ENCODE measurements around the gene ARID1B.
"Not testable (repeated sequence)": the region's sequence is repeated elsewhere in the genome, so short reads cannot be mapped to it uniquely, and the experiment has no call there.

The ARID1B gene

DNA sequence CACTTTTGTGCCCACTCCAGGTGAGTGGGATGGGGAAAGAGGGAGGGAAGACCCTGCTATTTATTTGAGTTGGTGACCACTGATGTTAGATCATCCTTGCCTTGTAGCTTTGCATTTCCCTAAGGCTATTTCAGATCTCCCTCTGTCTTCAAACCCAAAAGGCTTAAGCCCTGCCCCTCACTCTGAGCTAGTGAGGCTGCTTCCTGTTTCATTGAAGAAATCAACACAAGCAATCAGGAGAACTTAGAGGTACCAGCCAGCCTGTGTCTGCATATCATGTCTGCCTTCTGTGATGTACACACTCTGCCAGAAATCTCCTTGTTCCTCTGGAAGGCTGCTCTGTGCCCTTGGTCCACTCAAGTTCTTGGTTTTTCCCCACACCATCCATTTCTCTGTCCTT is 135.3 kb downstream of the ARID1B start:
- no peak for DNase-seq

GRCh38 chr6:156914181-156914580 is 137.0 kb downstream of the ARID1B start:
- no peak for DNase-seq

DNA sequence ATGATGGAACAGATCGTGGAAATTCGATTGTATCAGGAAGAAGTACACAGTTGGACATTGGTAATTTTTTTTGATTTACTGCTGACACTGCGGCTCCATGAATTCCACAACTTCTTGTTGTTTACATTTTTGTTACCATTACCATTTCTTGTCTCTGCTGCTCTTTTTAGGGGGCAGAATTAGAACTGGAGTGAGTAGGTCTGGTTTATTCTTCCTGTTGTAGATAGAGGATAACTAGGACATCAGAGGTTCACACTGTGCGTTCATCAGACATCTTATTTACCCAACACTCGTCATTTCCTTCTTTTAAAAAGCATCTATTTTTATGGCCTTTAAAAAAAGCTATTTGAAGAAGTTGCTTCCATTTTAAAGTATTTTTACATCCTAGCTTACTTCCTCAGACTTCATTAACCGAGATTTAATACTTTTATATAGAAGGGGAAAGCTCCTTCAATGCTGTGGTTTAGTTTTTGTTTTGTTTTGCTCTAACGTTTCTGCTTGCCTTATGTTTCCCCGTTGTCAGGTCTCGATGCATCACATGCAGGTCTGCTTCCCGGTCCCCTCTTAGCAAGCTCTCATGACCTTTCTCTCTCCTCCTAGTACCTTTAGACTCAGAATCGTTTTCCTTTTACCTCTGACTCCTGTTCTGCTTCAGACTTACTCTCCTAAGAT is 139.1 kb downstream of the ARID1B start:
- no peak for DNase-seq

GRCh38 chr6:156917213-156917612 is 140.0 kb downstream of the ARID1B start:
- DNase-seq, result no peak

- DNase-seq, result no peak
Observed at GRCh38 chr6:156918647-156919046, 141.5 kb downstream of the ARID1B start.

GRCh38 chr6:156919370-156919769 is 142.2 kb downstream of the ARID1B start:
- no peak for DNase-seq

DNA sequence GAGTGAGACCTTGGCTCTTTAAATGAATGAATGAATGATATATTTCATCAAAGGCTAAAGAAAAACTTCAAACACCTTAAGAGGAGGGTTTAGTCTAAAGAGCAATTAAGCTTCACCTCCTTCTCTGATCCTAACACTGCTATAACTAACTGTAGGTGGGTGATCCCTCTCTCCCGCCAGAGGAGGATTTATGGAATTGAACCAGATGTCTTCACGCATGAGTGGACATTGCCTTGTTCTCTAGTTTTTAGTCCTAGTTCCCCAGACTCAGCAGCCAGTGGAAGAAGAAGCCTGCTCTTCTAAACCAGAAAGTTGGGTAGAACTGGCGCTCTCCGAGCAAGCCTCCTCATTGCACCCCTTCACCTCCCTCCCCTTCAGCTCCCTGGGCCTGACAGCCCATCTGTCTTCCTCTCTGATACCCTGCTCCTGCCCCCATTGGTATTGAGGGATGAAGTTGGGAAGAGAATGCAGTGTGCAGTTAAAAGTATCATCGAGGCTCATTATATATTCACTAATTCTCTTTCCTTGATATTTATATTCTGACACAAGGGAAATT is 142.7 kb downstream of the ARID1B start:
- DNase-seq, result no peak

DNA sequence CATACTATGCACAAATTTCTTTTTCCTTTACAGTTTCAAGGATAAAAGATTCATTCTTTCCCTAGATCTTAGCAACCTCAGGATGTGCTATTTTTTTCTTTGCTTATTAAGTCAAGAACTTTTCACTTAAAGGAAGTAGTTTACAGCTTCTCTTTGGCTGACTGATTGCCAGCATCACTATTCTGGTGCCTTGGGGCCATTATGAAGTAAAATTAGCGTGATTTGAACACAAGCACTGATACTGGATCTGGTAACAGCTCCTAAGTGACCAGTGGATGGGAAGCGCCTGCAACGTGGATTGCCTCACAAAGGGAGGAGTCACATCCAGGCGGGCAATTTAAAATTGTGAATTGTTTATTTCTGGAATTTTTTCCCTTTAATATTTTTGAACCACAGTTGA is 147.1 kb downstream of the ARID1B start:
- DNase-seq, result no peak

GRCh38 chr6:156925026-156925425 is 147.8 kb downstream of the ARID1B start:
- no peak for DNase-seq

- no peak for DNase-seq
Observed at GRCh38 chr6:156925718-156926607, 148.8 kb downstream of the ARID1B start.

GRCh38 chr6:156928126-156928525 is 150.9 kb downstream of the ARID1B start:
- no peak for DNase-seq

DNA sequence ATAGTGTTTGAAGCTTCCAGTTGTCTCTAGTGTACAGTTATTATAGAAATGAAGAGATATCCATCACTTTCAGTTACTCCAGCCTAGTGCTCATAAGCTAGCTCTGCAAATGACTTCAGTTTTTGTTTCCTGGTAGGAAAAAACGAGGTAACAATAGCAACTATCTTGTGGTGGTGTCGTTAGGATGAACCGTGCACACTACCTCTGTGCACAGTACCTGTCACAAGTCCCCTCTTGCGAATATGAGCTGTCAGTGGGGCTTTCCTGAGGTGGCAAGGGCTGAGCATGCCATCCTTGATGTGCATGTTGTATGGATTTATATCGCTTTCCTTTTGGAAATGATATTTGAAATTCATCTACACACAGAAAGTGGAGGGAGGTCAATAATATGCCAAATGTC is 151.8 kb downstream of the ARID1B start:
- DNase-seq, result no peak

DNA sequence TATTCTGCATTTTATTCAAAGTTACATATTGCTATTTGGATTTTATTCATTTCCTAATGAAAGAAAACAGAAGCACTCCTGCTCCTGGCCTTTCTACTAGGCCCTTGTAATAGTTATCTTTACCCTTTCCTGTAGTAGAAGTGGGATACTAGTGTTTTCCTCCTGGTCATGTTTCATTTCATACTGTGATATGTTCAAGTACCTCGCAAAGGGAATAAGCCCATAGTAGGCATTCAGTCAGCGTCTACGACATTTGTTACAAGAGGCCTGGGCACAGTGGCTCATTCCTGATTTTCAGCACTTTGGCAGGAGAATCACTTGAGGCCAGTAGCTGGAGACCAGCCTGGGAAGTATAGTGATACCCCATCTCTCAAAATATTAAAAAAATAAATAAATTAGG is 154.1 kb downstream of the ARID1B start:
- DNase-seq, result no peak

DNA sequence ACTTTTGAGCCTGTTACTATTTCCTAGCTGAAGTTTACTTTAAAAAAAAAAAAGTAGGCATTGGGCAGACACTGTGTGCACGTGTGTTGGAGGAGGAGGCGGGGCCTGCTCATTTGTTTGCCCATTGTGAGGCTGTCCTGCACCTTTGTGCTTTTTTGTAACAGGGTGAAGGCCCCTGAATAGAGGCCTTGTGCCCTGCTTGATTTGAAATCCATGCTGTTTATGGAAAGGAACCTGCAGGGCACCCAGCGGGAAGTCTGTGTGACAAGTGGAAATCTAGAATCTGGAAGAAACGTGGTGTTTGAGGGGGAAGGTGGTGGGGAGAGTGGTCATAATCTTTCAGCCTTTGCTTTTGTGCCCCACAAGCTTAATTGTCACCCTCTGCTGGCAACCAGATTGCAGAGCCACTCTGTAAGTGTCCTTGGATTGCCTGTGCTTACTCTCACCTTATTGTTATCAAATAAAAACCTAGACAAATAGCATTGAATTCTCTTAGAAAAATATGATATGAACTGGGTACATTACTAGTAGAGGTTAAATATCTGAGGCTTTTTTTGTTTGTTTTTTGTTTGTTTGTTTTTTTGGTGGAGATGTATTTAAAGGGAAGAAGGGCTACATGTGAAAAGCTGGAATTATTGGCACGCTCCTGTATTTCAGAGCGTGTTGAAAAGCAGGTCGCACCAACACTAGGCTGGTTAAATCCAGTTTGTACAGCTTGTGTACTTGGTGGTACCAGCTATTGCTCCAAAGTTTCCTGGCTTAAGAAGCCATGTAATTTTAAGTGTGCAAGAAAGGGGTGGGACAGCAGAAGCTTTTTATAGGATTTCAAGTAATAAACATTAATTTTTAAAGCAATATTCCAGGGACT is 156.3 kb downstream of the ARID1B start:
- DNase-seq, result peak in 1 of 2 donors; percentile 9

DNA sequence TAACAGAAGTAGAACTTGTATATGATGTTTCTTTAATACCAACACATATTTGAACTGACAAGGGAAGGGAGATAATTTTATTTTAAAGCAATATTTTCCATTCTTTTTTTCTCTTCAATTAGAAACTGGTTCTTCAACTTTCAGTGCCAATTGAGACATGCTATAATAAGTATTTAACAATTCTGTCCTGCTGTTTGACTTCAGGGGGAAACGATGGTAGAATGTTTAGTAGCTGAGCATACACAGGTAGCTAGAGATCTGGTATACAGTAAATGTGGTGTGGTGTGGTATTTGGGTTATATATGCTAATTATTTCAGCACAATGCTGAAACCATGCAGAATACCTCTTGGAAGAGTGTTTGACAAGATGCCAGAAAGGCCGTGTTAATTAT is 156.9 kb downstream of the ARID1B start:
- no peak for DNase-seq

DNA sequence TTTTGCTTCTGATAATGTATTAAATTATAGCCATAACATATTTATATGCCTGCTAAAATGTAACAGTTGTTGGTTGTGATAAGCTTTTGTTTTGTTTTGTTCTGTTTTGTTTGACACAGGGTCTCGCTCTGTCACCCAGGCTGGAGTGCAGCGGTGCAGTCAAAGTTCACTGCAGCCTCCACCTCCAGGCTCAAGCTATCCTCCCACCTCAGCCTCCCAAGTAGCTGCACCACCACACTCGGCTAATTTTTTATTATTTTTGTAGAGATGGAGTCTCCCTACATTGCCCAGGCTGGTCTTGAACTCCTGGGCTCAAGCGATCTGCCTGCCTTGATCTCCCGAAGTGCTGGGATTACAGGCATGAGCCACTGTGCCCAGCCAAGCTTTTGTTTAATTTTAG is 157.8 kb downstream of the ARID1B start:
- no peak for DNase-seq

DNA sequence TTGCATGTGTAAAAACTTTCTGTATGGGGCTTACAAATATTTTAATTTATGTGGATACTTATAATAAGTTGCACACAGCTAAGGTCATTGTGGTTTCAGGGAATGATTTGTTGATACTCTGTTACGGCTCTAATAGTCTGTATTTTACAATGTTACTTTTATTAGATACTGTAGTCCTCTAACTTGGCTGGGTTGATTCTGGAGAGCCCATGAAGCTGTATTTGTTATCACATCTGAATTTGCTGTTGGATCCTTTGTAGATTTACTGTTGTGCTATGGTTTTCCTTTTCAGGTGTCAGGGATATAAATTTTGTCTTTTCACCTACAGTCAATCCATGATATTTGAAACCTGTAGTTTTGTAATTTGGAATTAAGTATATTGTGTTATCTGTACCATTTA is 161.0 kb downstream of the ARID1B start:
- no peak for DNase-seq

GRCh38 chr6:156940221-156940620 is 163.0 kb downstream of the ARID1B start:
- DNase-seq, result no peak

GRCh38 chr6:156942266-156942665 is 165.1 kb downstream of the ARID1B start:
- DNase-seq, result no peak

DNA sequence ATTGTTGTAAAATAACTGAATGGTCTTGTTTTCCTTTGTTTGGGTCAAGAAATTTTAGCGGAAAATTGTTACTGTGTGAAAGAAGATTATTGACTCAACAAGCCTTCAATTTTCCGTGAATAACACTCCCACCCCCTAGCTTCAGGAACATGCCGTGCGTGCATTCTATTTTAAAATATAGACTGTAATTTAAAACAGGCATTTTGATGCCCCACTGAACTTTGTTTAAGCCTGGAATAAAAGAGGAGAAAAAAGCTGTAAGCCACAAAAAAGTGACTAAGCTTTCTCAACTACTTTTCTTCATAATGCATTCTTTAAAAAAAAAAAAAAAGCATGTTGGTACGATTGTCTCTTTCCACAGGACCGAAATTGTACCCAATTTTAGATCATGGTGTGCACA is 166.0 kb downstream of the ARID1B start:
- DNase-seq, result no peak

DNA sequence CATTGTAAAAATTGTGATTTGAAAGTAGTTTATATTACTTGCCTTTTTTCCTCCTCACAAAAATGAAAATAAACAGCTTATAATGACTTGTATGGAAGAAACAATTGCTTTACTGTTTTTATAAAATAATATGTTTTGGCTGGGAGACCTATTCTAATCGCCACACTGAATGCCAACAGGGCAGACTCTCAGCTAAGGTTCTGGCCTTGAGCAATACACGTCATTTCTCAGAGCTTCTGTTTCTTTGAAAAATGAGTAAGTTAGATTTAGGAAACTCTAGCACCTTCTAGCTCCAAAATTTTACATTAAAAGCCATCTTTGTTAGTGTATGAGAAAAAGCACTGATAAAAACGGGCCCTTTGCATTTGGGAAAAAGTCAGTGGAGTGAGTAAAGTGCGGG is 166.6 kb downstream of the ARID1B start:
- no peak for DNase-seq

GRCh38 chr6:156944412-156944811 is 167.2 kb downstream of the ARID1B start:
- no peak for DNase-seq

DNA sequence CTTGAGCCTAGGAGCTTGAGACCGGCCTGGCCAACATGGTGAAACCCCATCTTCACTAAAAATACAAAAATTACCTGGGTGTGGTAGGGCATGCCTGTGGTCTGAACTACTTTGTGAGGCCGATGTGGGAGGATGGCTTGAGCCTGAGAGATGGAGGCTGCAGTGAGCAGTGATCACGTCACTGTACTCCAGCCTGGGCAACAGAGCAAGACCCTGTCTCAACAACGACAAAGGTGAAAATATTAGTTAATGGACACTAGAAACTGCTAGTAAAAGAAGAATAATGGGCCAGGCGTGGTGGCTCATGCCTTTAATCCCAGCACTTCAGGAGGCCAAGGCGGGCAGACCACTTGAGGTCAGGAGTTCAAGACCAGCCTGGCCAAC is 168.6 kb downstream of the ARID1B start:
- DNase-seq, result not testable (repeated sequence)

Data from hippocampal formation (tissue), 2 donors.